ENCODE data around the gene COMP.

The COMP gene

GRCh38 chr19:18761531-18762110 lies 29.5 kb downstream of the COMP start:
- H3K9me3 ChIP-seq (ENCODE audit: control insufficient read depth, low read length): no peaks in the 10 kb centered on the region
- H3K36me3 ChIP-seq (ENCODE audit: control insufficient read depth, insufficient read depth, low read length): no peaks in the 10 kb centered on the region
- H3K4me1 ChIP-seq (ENCODE audit: control insufficient read depth, insufficient read depth, low read length): peaks cover 34% of the 10 kb centered on the region
- no peak overlapping the region for H3K4me3 ChIP-seq (ENCODE audit: low read length)
- H3K27me3 ChIP-seq (ENCODE audit: control insufficient read depth, insufficient read depth, low read length): no peaks in the 10 kb centered on the region
- no peak overlapping the region for H3K9ac ChIP-seq (ENCODE audit: low read length)

- Histone ChIP-seq H3K9ac (ENCODE audit: low read length) (no peak overlapping the region), H3K4me3 (ENCODE audit: low read length) (no peak overlapping the region), H3K4me1 (ENCODE audit: control insufficient read depth, insufficient read depth, low read length) (peaks cover 37% of the 10 kb centered on the region), H3K36me3 (ENCODE audit: control insufficient read depth, insufficient read depth, low read length) (no peaks in the 10 kb centered on the region), H3K27me3 (ENCODE audit: control insufficient read depth, insufficient read depth, low read length) (no peaks in the 10 kb centered on the region), H3K9me3 (ENCODE audit: control insufficient read depth, low read length) (no peaks in the 10 kb centered on the region)
Observed at GRCh38 chr19:18760440-18761383, 30.4 kb downstream of the COMP start.

- no peaks in the 10 kb centered on the region for H3K36me3 ChIP-seq (ENCODE audit: control insufficient read depth, insufficient read depth, low read length)
Observed at GRCh38 chr19:18759995-18760426, 31.1 kb downstream of the COMP start.

GRCh38 chr19:18759304-18759994 lies 31.7 kb downstream of the COMP start:
- H3K4me1 ChIP-seq (ENCODE audit: control insufficient read depth, insufficient read depth, low read length): peaks cover 30% of the 10 kb centered on the region
- H3K27me3 ChIP-seq (ENCODE audit: control insufficient read depth, insufficient read depth, low read length): no peaks in the 10 kb centered on the region
- H3K4me3 ChIP-seq (ENCODE audit: low read length): no peak overlapping the region
- H3K36me3 ChIP-seq (ENCODE audit: control insufficient read depth, insufficient read depth, low read length): no peaks in the 10 kb centered on the region
- H3K9ac ChIP-seq (ENCODE audit: low read length): no peak overlapping the region
- H3K9me3 ChIP-seq (ENCODE audit: control insufficient read depth, low read length): no peaks in the 10 kb centered on the region

More at GRCh38 chr19:18759995-18760426, 31.1 kb downstream of the COMP start:
- H3K4me1 ChIP-seq (ENCODE audit: control insufficient read depth, insufficient read depth, low read length): peaks cover 33% of the 10 kb centered on the region
- H3K4me3 ChIP-seq (ENCODE audit: low read length): no peak overlapping the region
- H3K27me3 ChIP-seq (ENCODE audit: control insufficient read depth, insufficient read depth, low read length): no peaks in the 10 kb centered on the region
- H3K9ac ChIP-seq (ENCODE audit: low read length): no peak overlapping the region
- no peaks in the 10 kb centered on the region for H3K9me3 ChIP-seq (ENCODE audit: control insufficient read depth, low read length)

- Histone ChIP-seq H3K9me3 (ENCODE audit: control insufficient read depth, low read length) (no peaks in the 10 kb centered on the region), H3K27me3 (ENCODE audit: control insufficient read depth, insufficient read depth, low read length) (no peaks in the 10 kb centered on the region), H3K4me3 (ENCODE audit: low read length) (no peak overlapping the region), H3K4me1 (ENCODE audit: control insufficient read depth, insufficient read depth, low read length) (peaks cover 16% of the 10 kb centered on the region), H3K9ac (ENCODE audit: low read length) (no peak overlapping the region), H3K36me3 (ENCODE audit: control insufficient read depth, insufficient read depth, low read length) (no peaks in the 10 kb centered on the region)
Observed at GRCh38 chr19:18756896-18757295, 34.2 kb downstream of the COMP start.

GRCh38 chr19:18754501-18754900 lies 36.6 kb downstream of the COMP start:
- Histone ChIP-seq H3K4me3 (ENCODE audit: low read length) (no peak overlapping the region), H3K9ac (ENCODE audit: low read length) (no peak overlapping the region), H3K4me1 (ENCODE audit: control insufficient read depth, insufficient read depth, low read length) (peaks cover 6% of the 10 kb centered on the region), H3K9me3 (ENCODE audit: control insufficient read depth, low read length) (no peaks in the 10 kb centered on the region), H3K27me3 (ENCODE audit: control insufficient read depth, insufficient read depth, low read length) (no peaks in the 10 kb centered on the region), H3K36me3 (ENCODE audit: control insufficient read depth, insufficient read depth, low read length) (no peaks in the 10 kb centered on the region)

GRCh38 chr19:18751571-18751970 lies 39.5 kb downstream of the COMP start:
- H3K9ac ChIP-seq (ENCODE audit: low read length): no peak overlapping the region
- H3K9me3 ChIP-seq (ENCODE audit: control insufficient read depth, low read length): no peaks in the 10 kb centered on the region
- H3K4me3 ChIP-seq (ENCODE audit: low read length): no peak overlapping the region
- peaks cover 2% of the 10 kb centered on the region for H3K4me1 ChIP-seq (ENCODE audit: control insufficient read depth, insufficient read depth, low read length)
- no peaks in the 10 kb centered on the region for H3K27me3 ChIP-seq (ENCODE audit: control insufficient read depth, insufficient read depth, low read length)
- H3K36me3 ChIP-seq (ENCODE audit: control insufficient read depth, insufficient read depth, low read length): no peaks in the 10 kb centered on the region

- Histone ChIP-seq H3K9me3 (ENCODE audit: control insufficient read depth, low read length) (no peaks in the 10 kb centered on the region), H3K4me1 (ENCODE audit: control insufficient read depth, insufficient read depth, low read length) (no peaks in the 10 kb centered on the region), H3K36me3 (ENCODE audit: control insufficient read depth, insufficient read depth, low read length) (no peaks in the 10 kb centered on the region), H3K4me3 (ENCODE audit: low read length) (no peak overlapping the region), H3K27me3 (ENCODE audit: control insufficient read depth, insufficient read depth, low read length) (no peaks in the 10 kb centered on the region), H3K9ac (ENCODE audit: low read length) (no peak overlapping the region)
Observed at GRCh38 chr19:18750295-18750970, 40.7 kb downstream of the COMP start.

GRCh38 chr19:18749362-18750231 lies 41.5 kb downstream of the COMP start:
- Histone ChIP-seq H3K4me3 (ENCODE audit: low read length) (no peak overlapping the region), H3K36me3 (ENCODE audit: control insufficient read depth, insufficient read depth, low read length) (no peaks in the 10 kb centered on the region), H3K9me3 (ENCODE audit: control insufficient read depth, low read length) (no peaks in the 10 kb centered on the region), H3K9ac (ENCODE audit: low read length) (no peak overlapping the region), H3K27me3 (ENCODE audit: control insufficient read depth, insufficient read depth, low read length) (no peaks in the 10 kb centered on the region), H3K4me1 (ENCODE audit: control insufficient read depth, insufficient read depth, low read length) (no peaks in the 10 kb centered on the region)

GRCh38 chr19:18746401-18747325 lies 44.4 kb downstream of the COMP start:
- Histone ChIP-seq H3K4me3 (ENCODE audit: low read length) (no peak overlapping the region), H3K9me3 (ENCODE audit: control insufficient read depth, low read length) (no peaks in the 10 kb centered on the region)

More at GRCh38 chr19:18746401-18747325, 44.4 kb downstream of the COMP start:
- Histone ChIP-seq H3K9ac (ENCODE audit: low read length) (no peak overlapping the region), H3K27me3 (ENCODE audit: control insufficient read depth, insufficient read depth, low read length) (no peaks in the 10 kb centered on the region), H3K4me1 (ENCODE audit: control insufficient read depth, insufficient read depth, low read length) (peaks cover 25% of the 10 kb centered on the region), H3K36me3 (ENCODE audit: control insufficient read depth, insufficient read depth, low read length) (no peaks in the 10 kb centered on the region)

Data from mucosa of stomach (tissue), 1 donor.